NCI-H146 treated with DMSO at 0.1 percent for 48 hours (cell line): ENCODE data around the gene RPH3AL.

Source experiments
- DNase-seq: peaks from one replicate; lab custom pipeline; 2025; ENCODE audit not compliant: unreplicated experiment; lab: John Stamatoyannopoulos, UW

RPH3AL gene

DNA sequence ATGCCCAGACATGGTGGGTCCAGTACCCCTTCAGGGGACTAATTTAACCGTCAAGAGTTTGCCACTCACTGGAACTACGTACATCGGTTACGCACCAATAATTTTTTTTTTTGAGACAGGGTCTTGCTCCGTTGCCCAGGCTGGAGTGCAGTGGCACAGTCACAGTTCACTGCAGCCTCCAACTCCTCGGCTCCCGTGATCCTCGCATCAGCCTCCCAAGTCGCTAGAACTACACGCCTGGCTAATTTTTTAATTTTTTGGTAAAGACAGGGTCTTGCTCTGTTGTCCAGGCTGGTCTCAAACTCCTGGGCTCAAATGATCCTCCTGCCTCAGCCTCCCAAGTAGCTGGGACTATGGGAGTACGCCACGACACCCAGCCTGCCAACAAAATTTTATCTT is 15.6 kb downstream of the RPH3AL start:
- no peak for DNase-seq

DNA sequence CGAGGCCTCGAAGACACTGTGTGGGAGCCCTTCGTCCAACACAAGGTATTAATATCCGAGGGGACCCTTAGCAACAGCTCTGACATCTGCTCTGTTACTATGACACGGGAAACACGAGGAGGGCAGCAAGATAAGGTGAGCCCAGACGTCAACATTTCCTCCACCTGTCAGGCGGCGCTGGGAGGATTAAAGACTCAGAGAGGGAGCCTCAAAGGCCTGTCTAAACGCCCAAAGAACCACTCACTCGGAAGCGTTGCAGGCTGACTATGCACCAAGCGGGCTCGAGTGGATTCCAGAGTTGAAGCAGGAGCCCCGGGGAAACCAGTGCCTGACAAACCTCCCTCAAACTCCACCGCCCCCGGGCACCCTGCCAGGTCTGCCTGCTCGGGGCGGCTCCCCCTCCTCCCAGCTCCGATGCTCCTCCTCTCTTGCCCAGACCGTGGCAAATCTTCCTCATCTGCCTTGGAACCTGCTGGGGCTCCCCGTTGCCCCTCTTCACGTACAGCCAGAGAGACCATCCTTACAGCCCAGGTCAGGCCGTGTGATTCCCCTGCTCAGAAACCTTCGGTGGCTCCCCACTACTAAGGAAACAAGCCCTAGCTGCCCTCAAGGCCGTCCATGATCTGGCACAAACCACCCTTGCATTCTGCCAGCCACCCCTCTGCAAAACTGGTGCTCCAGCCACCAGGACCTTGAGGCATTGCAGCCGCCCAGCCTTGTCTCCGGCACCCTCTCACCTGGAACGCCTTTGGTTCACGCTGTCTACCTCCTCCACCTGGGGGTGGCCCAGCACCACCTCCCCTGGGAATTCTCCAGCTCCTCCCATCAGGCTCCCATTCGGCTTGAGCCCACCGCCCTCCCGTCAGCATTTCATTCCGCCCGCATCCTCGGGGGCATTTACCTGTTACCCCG is 16.2 kb downstream of the RPH3AL start:
- DNase-seq: no peak

DNA sequence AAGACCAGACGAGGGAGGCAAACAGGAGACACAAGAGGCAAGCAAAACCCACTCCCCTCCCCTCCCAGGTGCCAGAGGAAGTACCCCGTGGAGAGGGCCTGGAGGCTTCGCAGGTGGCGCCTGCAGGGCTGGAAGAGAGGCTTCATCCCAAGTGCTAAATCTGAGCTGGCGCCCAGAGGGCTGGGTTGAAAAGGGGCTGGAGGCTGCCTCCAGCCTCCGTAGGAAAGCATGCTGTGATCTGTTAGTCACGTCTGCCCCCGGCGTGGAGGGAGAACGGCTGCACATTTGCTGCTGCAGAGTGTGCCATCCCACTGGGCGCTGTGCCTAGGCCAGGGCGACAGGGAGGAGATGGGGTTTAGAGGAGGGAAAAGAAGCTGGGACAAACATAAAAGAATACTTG is 16.9 kb downstream of the RPH3AL start:
- no peak for DNase-seq

DNA sequence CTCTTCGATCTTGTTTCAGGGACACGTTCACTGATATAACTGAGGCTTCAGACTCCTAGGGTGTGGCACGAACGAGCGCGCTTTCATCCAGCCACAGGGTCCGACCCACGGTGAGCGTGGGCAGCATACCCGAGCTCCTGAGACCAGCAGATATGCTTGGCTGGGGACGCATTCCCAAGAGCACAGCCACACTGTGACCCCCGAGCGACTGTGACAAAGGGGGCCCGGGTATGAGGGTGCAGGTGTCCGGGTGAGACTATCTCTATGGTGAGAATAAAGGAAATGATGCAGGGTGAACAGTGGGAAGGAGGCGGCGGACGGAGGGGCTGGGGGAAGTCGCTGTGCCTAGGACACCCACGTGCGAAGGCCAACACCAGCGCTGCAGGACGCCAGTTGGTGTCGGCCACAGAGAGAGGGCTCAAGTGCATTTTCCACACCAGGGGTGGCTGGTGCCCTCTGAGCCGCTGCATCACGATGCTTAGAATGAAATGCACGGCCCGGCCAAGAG is 17.6 kb downstream of the RPH3AL start:
- DNase-seq: no peak

DNA sequence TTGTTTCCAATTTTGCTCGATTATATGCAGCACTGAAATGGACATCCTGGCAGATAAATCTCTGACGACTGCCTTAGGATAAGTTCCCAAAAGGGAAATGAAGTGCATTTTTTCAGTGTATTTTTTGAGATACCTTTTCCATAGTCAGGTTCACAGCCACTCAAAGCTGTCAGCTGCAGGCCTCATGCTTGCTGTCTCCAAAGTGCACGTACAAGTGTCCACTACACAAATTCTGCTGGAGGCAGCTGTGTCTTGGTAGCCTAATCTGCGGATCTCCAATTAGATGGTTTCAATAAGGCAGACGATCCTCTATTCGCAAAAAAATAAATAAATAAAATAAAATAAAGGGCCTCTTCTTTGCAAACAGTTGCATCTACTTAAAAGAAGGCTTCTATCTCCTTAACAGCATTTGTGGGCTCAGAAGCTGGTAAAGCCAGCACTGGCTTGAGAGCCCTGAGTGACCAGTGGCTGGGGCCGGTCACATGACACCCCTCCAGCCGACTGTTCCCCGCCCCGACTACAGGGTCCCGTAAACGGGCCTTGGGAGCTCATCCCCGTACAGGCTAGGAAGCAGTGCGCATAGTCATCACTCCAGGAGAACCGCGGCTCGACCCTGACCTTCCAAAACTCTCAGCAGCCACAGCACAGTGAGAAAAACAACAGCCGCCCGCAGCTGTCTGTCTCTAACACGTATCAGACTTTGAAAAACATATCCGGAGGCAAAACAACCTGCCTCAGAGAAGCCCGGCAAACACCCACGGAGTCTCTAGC is 18.8 kb downstream of the RPH3AL start:
- DNase-seq: no peak

DNA sequence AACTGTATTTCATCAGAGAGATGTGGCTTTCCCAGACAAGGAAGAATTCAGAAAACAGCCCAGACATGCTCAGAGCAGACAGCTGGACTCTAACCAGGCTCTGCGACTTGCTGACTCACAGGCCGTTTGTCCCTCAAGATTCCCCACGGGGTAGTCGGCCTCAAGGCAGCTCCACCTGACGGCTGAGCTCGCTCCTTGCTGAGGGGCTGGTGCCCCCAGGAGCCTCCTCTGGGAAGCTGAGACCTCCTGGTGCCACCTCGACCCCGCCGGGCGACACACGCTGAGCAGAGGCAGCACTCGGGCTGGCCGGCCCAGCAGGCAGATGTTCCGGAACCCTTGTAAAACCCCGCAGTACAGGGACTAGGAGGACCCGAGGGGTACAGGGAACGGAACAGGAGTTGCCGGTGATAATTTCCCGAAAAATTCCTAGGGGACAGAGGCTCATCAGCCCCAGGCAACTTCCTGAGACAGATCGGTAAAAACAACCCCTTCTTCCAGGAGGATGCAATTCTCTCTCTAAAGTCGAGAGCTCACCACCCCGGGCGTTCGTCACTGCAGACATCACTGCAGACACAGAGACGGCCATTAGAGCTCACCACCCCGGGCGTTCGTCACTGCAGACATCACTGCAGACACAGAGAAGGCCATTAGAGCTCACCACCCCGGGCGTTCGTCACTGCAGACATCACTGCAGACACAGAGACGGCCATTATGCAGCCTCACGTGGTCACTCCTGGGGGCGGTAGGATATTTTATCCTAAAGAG is 19.9 kb downstream of the RPH3AL start:
- no peak for DNase-seq

DNA sequence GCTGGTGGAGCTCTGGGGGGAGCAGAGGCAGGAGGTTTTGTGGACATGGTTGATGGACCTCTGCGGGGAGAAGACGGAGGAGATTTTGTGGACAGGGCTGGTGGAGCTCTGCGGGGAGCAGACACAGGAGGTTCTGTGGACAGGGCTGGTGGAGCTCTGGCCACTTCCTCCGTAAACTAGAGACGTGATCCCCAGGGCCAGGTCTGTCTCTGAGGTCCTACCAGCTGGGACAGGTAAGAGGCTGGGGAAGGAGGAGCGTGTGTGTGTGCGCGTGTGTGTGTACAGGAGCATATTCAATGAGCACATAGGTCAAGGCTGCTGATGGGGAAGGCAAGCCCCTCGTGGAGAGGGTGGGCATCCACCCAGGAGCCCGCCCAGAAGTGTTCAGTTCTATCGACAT is 20.6 kb downstream of the RPH3AL start:
- no peak for DNase-seq

DNA sequence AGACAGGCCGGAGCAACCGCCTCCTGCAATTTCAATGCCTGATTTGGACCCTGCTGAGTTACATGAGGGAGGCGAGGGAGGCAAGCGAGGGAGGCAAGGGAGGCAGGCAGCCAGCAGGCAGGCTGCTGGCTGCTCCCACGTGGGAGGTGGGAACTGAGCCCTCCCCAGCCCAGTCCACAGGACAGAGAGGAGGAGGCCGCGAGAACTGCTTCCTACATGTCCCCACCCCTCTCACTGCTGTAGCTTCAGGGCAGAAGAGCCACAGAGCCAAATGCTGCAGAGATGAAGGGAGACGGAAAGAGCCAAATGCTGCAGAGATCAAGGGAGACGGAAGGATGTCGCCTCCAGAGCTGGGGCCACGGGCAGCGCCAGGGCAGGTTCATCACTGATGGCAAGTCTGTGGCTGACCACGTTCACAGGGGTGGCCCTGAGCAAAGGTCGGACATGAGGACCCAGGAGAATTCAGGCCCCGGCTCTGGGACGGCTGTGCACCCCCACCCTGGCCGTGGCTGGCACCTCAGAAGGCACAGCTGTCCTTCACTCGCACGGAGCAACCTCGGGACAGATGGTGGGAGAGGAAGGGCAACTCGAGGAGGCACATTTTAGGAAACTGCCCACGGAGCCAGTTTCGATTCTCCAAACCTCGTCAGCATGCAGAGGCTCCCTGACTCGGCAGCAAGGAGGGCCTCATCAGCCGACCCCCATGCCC is 21.5 kb downstream of the RPH3AL start:
- no peak for DNase-seq

DNA sequence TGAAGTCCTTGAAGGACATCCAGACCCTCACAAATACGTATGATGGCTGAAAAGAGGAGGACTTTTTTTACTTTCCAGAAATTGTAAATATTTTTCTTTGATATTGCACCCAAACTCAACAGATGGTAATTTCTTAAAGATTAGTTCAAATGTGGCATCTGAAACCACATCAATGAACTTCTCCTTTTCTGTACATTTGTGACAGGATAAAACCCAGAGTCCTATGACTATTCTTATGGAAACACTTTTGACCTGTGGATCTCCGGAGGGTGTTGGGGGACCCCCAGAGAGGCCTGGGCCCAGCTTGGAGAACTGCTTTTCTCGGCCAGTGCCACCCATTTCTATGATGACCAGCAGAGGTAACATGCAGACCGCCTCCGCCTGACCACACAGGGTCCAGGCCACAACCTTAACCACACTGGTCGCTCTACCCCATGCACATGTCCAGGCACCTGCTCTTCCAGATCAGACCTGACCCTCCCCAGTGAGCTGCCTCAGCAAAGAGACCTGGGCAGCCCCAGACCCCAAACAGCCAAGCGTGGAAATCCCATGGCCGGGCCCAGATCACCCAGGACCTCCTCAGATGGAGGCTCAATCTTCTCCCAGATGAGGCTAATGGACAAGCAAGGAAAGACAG is 22.7 kb downstream of the RPH3AL start:
- DNase-seq: no peak

DNA sequence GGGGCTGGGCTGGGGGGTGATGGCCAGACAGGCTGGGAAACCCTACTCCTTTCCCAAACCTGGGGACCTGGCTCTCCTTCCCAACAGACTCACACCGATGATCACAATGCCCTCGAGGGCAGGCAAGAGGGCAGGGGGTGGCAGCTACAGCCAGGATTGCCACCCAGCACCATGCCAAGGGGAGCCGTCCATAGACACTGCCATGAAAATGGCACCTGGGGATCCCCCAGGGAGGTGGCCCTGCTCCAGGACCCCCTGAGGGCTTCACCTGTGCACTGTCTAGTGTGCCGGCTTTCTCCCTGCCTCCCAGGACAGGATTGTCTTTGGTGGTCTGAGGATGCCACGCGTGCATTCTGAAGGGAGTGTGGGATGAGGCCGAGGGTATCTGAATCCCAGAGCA is 24.6 kb downstream of the RPH3AL start:
- DNase-seq: no peak

DNA sequence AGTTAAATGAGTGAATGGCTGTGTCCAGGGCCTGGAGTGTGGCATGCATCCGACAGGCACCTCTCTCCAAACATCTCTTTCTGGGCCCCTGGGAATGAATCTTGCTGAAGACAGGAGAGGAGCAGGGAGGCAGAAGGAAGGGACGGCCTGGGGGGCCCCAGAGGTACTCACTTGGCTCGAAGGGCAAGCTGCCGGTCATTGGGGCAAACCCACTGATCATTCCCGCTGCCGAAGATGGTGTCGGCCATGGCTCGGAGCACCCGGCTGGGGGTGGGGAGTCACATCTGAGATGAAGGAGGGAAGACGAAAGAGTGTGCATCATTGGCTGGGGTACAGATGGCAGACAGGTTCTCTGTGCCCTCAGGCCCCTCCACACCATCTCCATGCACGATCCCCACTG is 25.3 kb downstream of the RPH3AL start:
- DNase-seq: no peak

DNA sequence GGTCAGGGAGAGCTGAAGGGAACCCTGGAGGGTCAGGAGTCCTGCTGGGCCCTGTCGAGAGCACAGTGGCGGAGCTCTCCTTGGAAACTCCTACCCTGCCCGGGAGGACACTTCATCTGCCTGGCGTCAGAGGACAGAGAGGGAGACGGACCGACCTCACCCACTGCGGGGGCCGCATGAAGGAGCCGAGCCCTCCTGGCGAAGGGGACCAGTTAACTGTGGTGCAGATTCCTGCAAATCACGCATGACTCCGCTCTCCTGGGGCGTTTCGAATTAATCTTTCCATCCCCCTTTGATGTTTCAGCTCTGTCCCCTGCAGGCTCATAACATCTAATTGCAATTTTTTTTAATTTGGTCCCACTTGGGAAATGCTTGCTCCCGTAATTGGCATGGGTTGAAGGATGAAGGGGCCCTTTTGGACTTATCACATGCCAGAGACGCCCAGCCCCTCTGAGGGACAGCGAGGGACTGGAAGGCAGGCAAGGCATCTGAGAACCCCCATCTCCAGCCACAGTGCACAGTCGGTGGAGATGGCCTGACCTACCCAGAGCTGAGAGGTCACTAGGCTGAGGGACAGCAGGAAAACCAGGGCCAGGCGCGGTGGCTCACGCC is 26.5 kb downstream of the RPH3AL start:
- no peak for DNase-seq

DNA sequence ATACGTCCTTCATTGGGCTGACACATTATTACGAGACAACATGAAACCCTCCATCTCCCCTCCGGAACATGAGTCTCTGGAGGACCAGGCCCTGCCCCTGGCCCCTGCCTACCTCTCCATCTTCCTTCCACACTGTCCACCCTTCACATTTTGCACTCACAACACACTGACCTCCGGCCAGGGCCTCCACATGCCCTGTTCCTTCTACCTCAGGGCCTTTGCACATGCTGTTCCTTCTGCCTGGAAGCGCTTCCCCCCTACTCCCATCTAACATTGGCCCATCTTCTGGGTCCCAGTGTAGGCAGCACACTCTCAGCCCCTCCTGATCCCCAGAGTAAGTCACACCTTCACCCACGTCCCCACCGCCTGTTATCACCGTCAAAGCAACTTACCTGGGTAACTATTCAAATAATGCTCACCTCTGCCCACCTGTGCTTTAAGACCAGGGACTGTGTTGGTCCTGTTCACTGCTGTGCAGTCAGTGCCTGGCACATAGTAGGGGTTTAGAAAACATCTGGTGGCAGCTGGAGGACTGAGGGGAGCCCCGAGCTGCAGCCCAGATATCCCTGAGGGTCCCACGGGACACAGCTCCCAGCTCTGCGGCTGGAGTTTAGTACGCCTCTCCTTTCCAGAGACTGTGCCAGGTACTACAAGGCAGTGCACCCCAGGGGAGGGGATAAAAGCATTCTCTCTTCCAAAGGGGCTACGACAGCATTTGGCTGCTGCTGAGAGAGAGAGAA is 27.2 kb downstream of the RPH3AL start:
- no peak for DNase-seq

DNA sequence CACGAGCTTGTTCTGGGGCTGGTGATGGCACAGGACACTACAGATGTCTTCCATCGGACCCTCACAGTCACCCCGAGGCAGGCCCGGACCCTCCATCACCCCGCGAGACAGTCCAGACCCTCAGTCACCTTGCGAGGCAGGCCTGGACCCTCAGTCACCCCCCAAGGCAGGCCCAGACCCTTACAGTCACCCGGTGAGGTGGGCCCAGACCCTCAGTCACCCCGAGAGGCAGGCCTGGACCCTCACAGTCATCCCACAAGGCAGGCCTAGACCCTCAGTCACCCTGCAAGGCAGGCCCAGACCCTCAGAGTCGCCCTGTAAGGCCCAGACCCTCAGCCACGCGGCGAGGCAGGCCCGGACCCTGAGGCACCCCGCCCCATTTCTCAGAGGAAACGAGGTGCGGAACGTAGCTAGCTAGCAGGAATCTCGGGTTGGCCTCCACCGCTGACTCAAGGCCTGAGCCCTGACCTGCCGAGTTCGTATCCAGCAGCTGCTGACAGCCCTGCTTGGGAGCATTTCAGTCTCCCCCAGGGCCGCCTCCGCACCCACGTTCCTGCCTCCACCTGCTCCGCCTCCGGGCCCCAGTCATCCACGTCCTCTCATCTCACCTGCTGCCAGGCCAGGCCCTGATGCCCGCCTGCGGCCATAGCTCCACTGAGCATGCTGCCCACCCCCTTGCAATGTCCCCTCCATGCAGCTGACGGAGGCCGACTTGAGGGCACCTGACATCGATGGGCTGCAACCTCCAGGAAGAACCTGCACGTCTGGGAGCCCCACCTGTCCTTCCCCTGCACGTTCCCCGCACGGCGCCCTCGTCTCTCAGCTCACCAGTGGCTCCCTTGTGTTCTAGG is 28.7 kb downstream of the RPH3AL start:
- DNase-seq: no peak

DNA sequence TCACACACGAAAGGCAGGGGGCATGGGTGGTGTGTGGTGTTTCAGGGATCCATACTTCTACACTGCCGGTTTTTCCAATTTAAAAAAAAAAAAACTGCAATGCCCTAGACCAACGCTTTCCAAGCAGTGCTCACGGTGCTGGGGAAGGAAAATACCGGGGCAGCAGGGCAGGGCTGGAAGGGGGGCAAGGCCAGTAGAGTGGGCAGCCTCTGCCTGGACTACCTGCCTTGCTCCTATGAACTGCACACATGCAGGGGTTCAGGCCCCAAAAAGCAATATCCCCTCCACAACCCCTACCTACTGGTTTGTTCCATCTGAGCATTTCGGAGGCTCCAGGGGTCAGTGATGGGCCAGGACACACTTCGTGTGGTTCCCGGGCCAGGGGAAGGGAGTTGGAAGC is 29.4 kb downstream of the RPH3AL start:
- no peak for DNase-seq

DNA sequence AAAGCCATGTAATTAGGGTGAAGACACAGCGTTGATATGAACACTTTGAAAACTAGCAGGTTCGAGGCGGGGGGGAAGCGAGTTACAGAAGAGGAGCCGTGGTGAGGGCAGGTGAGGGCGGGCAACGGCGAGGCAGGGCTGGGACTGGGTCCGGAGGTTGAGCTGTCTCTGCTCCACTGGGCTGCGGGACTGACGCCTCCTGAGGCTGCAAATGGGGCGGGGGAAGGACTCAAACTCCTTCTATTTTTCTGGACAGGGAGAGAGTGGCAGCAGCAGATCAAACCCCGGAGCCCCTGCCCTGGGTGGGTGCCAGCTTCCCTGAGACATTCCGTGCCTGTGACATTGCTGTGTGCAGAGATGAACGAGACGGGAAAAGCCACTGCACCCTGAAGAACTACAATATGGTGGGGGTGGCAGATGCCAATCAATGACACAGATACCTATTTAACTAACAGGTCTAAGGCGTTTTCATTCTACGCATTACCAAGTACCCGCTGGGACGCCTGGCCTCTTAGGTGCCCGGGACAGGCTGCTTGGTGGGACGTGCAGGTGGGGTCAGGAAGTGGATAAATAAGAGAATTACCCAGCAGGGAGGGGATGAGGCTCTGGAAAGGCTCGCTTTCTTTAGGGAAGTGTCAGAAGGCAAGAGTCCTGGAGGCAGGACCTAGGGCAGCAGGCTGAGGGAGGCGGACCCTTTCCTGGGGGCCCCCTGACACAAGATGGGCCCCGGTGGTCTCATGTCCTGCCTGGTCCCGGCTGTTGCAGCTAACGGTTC is 30.4 kb downstream of the RPH3AL start:
- no peak for DNase-seq

DNA sequence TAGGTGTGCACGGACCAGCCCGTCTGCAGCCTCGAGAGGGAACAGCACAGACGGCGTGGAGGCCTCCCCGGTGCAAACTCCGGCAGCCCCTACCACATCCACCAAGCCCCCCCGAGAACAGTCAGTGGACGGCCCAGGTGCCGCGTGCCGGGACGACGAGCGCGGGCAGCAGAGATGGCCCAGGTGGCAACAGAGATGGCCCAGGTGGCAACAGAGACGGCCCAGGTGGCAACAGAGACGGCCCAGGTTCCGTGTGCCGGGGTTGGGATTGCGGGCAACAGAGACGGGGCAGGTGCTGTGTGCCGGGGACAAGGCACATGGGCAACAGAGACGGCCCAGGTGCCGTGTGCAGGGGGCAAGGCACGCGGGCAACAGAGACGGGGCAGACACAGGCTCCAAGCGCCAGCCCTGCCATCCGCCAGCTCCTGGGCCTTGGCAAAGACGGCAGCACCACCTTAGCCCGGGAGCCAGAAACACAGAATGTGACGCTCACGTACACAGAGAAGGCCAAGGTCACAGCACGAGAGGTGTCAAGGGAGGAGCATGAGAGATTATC is 31.1 kb downstream of the RPH3AL start:
- no peak for DNase-seq
